Measurements from ENCODE around the gene PKD2L1.

- TF ChIP-seq SUZ12 (IDR thresholded peaks at IDR 0.05; ENCODE audit: extremely low read depth, insufficient read depth, insufficient read length) (no peak), YY1 (IDR thresholded peaks at IDR 0.05; ENCODE audit: insufficient read depth, insufficient read length) (no peak)
These were observed 3.8 kb upstream of the PKD2L1 start for GRCh38 chr10:100333661-100334440.
